ENCODE measurements around the gene ATAD3C. TPM values are rescaled to one million over a fixed set of nuclear protein-coding genes. Genes with fewer than 3 reads are reported as not detected.
"Not testable (repeated sequence)": the region's sequence is repeated elsewhere in the genome, so short reads cannot be mapped to it uniquely, and the experiment has no call there.

The ATAD3C gene
- polyA plus RNA-seq, 3 donors, result not detected

GRCh38 chr1:1428174-1428573 is 21.3 kb upstream of the ATAD3C start:
- Histone ChIP-seq H3K9me3 (replicated peaks in 1 of 2; ENCODE audit: control insufficient read depth in 1 of 2, insufficient read depth in 1 of 2, low read length in 2 of 2) (peaks cover 0 to under 1% of the 10 kb centered on the region in 2 donors), H3K79me2 (ENCODE audit: insufficient read depth, low read length) (no peaks in the 10 kb centered on the region), H3K4me1 (ENCODE audit: control insufficient read depth in 1 of 2, insufficient read depth in 2 of 2, low read length in 2 of 2) (no peaks in the 10 kb centered on the region), H2AFZ (ENCODE audit: insufficient read depth, low read depth, low read length, poor library complexity, severe bottlenecking) (no peak overlapping the region), H3K4me3 (replicated peaks in 1 of 3; ENCODE audit: low read depth in 2 of 3, low read length in 3 of 3) (no peak overlapping the region), H3K4me2 (replicated peaks; ENCODE audit: extremely low read depth, low read length, poor library complexity, severe bottlenecking) (no peak overlapping the region), H3K36me3 (replicated peaks in 1 of 2; ENCODE audit: control insufficient read depth in 1 of 2, insufficient read depth in 2 of 2, low read length in 2 of 2) (no peaks in the 10 kb centered on the region), H4K20me1 (ENCODE audit: insufficient read depth, low read length) (no peaks in the 10 kb centered on the region), H3K27ac (ENCODE audit: low read depth in 1 of 2, low read length in 2 of 2) (no peak overlapping the region), H3K27me3 (ENCODE audit: control insufficient read depth in 2 of 2, insufficient read depth in 2 of 2, low read length in 2 of 2) (peaks cover 0 to 42% of the 10 kb centered on the region in 2 donors), H3K9ac (ENCODE audit: insufficient read depth, low read length, poor library complexity, severe bottlenecking) (no peak overlapping the region)
- intact Hi-C loops (cut with micrococcal nuclease), result no loop called here
- peaks cover 39 to 85% (median 48%) of the 10 kb centered on the region in 3 donors for H3K27me3 Mint-ChIP-seq (ENCODE audit: low read depth in 3 of 3)
- H3K4me3 Mint-ChIP-seq, result peak overlapping the region in 1 of 2 donors; percentile 60
- H3K9me3 Mint-ChIP-seq, result peaks cover 0 to 5% (median 0%) of the 10 kb centered on the region in 7 donors
- DNase-seq, result no peak
- no peak for TF ChIP-seq CTCF (IDR thresholded peaks at IDR 0.05)
- no peaks in the 10 kb centered on the region for H3K36me3 Mint-ChIP-seq
- H3K4me1 Mint-ChIP-seq, result no peaks in the 10 kb centered on the region
- 84% methylated on average over 19 of the region's 19 CpGs for WGBS (ENCODE audit: insufficient coverage)
- no peak overlapping the region for H3K27ac Mint-ChIP-seq

- DNase-seq; H3K4me1 ChIP-seq (ENCODE audit: control insufficient read depth in 1 of 2, insufficient read depth in 2 of 2, low read length in 2 of 2); H3K27ac Mint-ChIP-seq; intact Hi-C loops (cut with micrococcal nuclease); H3K27ac ChIP-seq (ENCODE audit: low read depth in 1 of 2, low read length in 2 of 2); H3K4me2 ChIP-seq (replicated peaks; ENCODE audit: extremely low read depth, low read length, poor library complexity, severe bottlenecking); H3K4me3 Mint-ChIP-seq; H3K4me3 ChIP-seq (replicated peaks in 1 of 3; ENCODE audit: low read depth in 2 of 3, low read length in 3 of 3); H3K36me3 Mint-ChIP-seq; H3K79me2 ChIP-seq (ENCODE audit: insufficient read depth, low read length); H3K36me3 ChIP-seq (replicated peaks in 1 of 2; ENCODE audit: control insufficient read depth in 1 of 2, insufficient read depth in 2 of 2, low read length in 2 of 2); H3K4me1 Mint-ChIP-seq; H3K9ac ChIP-seq (ENCODE audit: insufficient read depth, low read length, poor library complexity, severe bottlenecking); H3K9me3 Mint-ChIP-seq; H2AFZ ChIP-seq (ENCODE audit: insufficient read depth, low read depth, low read length, poor library complexity, severe bottlenecking); H4K20me1 ChIP-seq (ENCODE audit: insufficient read depth, low read length); H3K9me3 ChIP-seq (replicated peaks in 1 of 2; ENCODE audit: control insufficient read depth in 1 of 2, insufficient read depth in 1 of 2, low read length in 2 of 2): not testable (repeated sequence)
- 77% methylated on average over 3 of the region's 6 CpGs for WGBS (ENCODE audit: insufficient coverage)
- peaks cover 2 to 50% of the 10 kb centered on the region in 2 donors for H3K27me3 ChIP-seq (ENCODE audit: control insufficient read depth in 2 of 2, insufficient read depth in 2 of 2, low read length in 2 of 2)
- H3K27me3 Mint-ChIP-seq (ENCODE audit: low read depth in 3 of 3), result peaks cover 43 to 91% (median 54%) of the 10 kb centered on the region in 3 donors
Observed at GRCh38 chr1:1428967-1429366, 20.5 kb upstream of the ATAD3C start.
